HG03354 (cell line): Measurements from ENCODE around the gene INTS11.
"Not testable (repeated sequence)": the region's sequence is repeated elsewhere in the genome, so short reads cannot be mapped to it uniquely, and the experiment has no call there.

Experiments
- ATAC-seq: cut with Tn5 transposase; IDR thresholded peaks from one replicate; pipeline ENCODE4 v1.9.1; 2021; ENCODE audit warnings: mild to moderate bottlenecking; ENCODE audit not compliant: unreplicated experiment, poor library complexity, severe bottlenecking

The INTS11 gene

DNA sequence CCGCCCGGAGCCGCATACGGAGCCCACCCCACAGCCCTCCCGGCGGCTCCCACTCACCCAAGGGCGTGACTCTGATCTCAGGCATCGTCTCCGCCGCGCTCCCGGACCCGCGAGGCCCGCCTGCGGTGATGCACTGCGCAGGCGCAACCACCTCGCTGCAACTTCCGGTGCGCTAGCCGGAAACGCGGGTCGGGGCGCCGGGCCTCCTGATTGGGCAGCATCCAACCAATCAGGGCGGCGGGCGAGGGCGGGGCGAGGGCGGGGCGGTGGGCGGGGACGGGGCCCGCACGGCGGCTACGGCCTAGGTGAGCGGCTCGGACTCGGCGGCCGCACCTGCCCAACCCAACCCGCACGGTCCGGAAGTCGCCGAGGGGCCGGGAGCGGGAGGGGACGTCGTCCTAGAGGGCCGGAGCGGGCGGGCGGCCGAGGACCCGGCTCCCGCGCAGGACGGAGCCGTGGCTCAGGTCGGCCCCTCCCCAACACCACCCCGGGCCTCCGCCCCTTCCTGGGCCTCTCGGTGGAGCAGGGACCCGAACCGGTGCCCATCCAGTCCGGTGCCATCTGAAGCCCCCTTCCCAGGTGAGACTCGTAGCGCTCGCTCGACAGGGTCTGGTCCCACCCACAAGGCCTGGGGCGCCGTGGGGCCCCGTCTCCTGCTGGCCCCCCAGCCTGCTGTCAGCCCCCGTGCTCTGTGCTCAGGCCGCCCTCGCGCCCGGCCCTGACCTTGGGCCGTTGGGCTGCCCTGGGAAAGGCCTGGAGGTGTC, at the start of gene INTS11, which contains the start of gene CPTP:
Gene INTS11, minus strand, starts transcription at position 137 of the 764 bp plus-strand sequence. Its CDS starts 52 bp downstream, at position 85.
Gene CPTP, plus strand, starts transcription at position 279 of the 764 bp plus-strand sequence. CDS start 2,109 bp downstream, outside the sequence.
- peak; percentile 77 for ATAC-seq

DNA sequence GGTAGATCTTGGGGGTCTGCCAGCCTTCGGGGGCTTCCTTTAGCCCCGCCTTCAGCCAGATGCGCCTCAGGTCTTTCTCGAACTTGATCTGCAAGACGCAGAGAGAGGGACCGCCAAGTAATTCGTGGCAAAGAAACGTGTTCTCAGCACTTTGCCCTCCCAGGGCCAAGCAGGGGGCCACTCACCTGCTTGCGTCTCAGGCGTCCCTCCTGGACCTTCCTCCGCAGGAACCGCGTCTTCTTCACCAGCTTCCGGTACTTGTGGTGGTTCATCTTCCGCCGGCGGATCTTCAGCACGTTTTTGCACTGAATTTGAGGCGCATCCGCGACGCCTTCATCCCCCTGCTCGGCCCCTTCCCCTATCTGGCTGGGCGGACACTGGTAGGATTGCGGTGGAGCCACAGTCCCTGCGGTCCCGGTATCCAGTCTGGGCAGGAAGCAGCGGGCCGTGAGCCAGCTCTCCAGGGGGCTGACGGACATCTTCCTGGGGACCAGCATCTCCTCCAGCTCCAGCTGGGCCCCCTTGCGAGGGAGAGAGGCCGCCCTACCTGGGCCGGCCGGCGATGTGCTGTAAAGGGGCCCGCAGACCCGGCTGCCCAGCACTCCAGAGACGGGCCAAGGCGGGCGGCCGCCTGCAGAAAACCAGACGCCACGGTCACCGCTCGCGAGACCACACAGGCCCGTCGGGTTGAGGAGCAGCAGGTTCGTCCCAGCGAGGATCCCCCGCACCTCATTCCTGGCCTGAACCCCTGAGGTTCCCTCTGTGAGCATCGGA, 49.5 kb upstream of the INTS11 start:
- no peak for ATAC-seq

DNA sequence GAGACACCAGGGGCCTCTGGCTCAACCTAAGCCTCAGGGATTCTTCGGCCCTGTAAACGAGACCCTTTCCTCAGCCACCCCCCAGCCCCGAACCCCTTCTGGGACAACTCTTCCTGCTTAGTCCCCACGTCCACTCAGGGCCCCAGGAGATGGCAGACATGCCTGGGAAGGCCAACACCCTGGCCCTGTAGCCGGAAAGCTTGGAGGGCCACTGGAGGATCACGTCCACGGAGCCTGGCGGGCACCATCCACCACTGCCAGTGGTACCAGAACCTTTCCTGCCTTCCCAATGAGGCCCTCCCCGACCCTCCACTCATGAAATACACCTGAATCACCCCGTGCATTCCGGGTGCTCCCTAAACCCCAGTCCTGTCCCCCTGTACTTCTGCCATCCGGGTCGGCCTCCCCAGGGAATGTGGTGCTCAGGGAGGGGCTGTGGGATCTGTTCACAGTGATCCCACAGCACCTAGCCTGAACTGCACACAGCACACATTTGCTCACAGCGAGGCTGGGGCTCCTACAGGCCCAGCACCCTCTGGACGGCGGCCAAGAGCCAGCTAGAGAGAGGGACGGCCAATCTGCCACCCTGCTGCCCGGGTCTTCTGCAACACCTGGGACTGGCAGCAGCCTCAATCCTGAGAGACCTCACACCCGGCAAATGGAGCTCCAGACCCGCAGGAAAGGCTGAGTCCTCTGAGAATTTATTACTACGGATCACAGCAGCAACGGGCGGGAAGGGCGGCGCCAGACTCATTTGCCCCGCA, 48.8 kb upstream of the INTS11 start:
- no peak for ATAC-seq

DNA sequence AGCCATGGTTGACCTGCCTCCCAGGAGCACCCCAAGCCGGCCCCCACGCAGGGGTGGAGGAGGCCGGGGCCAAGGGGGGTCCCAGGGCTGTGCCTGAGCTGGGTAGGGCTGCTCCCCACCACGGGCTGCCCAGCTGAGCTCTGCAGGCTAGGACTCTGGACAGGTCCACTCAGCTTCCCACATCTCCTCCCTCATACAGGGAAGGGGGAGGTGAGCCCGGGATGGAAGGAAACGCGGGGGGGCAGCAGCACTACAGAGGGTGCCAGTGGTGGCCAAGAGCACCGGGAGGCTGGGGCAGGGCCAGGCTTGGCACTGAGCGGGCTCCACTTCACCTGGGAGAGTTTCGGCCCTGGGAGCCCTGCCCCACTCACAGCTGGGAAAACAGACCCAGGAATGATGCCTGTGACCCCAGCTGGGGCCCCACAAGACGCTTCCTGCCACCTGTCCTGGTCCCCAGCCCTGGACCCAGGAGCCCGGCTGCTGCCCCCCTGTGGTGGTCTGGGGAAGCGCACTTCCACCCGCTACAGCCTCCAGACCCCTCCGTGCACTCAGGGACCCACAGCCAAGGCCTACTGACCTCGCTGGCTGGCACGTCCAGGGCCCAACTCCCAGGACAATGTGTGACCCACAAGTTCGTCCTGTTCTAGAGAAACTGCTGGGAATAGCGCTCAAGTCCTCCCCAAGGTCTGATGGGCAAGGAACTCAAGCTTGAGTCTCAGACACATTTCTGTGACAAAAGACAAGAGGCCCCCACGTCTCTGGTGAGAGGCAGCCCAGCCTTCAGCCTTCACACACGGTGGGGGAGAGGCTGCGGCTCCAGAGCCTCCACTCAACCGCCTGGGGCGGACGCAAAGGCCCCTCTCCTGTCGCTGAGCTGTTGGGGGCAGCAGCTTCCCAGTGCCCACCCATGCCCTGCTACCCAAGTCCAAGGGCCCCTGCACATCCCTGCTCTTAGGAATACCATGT, 47.6 kb upstream of the INTS11 start:
- no peak for ATAC-seq

DNA sequence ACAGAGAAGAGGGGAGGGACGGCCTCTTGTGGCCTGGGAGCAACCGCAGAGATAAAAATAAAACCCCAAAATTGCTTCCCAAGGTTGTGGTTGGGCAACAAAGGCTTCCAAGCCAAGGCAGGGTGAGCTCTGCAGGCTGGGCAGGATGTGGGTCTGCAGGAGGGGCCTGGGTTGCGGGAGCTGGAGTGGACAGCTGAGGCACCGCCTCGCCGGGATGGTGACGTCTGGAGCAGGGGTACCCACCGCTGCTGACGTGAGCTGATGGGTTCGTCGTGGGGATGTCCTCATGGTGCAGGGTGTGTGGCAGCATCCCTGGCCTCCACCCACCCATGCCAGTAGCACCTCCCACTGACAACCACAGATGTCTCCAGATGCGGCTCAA, 46.9 kb upstream of the INTS11 start:
- no peak for ATAC-seq

DNA sequence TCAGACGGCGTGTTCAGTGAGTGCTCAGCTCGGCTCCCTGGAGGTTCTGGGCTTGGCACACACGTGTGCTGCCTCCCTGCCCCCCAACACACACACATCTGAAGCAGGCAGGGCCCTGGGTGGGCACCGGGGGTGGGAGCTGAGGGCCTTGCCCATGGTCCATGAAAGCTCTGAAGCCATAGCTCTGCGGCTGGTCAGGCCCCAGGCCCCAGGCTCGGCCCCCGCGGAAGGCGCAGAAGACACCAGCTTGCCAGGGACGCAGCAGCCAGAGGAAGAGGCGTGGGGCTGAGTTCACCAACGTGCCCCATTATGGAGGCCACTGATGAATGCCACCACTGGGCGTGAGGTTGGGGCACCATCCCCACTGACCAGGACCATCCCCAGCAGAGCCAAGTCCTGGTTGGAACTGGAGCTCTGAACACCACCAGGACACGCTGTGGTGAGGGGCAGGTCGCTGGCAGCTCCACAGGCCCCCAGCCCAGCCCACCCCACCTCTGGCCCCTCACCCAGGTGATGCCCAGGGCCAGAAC, 46.4 kb upstream of the INTS11 start:
- no peak for ATAC-seq

DNA sequence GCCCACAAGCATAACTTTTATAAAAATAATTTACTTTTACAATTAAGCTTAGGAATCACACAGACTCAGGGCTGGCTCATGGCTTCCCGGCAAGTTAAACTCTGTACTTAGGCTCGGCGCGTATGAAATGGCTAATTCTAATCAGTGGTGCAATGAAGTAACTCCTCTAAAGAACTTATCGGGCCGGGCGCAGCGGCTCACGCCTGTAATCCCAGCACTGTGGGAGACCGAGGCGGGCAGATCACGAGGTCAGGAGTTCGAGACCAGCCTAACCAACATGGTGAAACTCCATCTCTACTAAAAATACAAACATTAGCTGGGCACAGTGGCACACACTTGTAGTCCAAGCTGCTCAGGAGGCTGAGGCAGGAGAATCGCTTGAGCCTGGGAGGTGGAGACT, 45.6 kb upstream of the INTS11 start:
- ATAC-seq, result not testable (repeated sequence)

DNA sequence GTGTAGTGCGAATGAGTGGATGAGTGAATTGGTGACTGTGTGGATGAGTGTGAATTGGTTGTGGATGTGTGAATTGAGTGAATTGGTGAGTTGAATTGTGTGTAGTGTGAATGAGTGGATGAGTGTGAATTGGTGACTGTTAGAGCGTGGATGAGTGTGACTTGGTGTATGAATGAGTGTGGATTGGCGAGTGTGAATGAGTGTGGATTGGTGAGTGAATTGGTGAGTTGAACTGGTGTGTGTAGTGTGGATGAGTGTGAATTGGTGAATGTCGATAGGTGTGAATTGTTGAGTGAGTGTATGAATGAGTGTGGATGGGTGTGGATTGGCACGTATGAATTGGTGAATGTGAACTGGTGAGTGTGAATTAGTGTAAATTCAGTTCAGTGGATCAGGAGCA, 42.9 kb upstream of the INTS11 start:
- ATAC-seq, result no peak

DNA sequence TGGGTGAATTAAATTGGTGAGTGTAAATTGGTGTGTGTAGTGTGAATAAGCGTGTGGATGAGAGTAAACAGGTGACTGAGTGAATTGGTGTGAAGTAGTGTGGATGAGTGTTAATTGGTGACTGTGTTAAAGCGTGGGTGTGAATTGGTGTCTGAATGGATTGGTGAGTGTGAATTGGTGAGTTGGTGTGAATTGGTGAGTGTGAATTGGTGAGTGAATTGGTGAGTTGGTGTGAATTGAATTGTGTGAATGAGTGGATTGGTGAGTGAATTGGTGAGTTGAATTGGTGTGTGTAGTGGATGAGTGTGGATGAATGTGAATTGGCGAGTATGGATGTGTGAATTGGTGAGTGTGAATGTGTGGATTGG, 42.2 kb upstream of the INTS11 start:
- no peak for ATAC-seq

DNA sequence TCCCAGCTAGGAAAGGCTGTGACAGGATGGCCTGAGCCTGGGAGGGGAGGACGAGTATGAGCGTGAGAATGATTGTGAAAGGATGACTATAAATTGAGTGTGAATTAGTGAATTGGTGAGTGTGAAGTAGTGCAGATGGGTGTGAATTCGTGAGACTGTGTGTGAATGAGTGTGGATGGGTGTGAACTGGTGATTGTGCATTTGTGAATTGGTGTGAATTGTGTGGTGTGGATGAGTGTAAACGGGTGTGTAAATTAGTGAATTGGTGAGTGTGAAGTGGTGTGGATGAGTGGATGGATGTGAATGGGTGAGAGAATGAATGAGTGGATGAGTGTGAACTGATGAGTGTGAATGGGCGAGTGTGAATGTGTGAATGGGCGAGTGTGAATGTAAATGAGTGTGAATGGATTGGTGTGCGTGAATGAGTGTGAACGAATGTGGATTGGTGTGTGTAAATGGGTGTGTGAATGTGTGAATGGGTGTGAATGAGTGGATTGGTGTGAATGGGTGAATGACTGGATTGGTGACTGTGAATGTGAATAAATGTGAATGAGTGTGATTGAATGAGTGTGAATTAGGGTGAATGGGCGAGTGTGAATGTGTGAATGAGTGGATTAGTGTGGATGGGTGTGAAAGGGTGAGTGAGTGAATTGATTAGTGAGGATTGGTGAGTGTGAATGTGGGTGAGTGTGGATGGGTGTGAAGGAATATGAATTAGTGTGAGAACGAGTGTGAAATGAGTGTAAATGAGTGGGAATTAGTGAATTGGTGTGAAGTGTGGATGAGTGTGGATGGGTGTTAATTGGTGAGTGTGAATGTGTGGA, 41.6 kb upstream of the INTS11 start:
- ATAC-seq, result no peak

DNA sequence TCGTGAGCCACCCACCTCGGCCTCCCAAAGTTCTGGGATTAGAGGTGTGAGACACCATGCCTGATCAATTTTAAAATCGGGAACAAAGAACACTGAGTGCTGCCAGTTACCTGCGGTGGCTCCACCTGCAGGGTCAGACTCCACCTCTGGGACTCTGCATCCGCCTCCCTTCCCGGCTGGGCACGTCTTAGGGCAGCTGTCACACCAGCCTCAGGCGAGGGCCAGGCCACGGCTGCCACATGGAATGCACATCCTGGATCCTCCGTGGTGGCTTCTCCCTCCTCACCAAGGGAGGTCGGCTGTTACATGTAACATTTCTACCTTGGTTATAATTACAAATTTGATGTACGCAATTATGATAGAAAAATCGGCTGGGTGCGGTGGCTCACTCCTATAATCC, 39.8 kb upstream of the INTS11 start:
- ATAC-seq, result no peak

DNA sequence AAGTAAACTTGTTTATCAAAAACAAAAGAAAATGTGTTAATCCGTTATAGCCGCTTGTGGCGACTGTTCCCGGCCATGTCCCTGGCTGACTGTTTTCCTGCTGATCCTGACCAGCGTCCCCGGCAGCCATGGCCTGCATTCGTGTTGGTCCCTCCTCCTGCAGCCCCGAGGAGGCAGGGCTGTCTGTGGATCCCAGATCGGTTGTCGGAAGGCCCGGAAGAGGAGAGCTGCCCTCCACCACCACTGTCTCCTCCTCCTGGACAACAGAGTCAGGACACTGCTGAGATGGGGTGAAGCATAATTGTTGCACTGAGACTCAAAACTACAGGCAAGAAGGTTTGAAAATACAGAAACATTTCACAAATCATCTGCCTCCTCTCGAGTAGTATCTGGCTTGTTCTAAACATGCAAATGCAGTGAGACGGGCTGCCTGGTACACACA, 37.5 kb upstream of the INTS11 start:
- no peak for ATAC-seq

DNA sequence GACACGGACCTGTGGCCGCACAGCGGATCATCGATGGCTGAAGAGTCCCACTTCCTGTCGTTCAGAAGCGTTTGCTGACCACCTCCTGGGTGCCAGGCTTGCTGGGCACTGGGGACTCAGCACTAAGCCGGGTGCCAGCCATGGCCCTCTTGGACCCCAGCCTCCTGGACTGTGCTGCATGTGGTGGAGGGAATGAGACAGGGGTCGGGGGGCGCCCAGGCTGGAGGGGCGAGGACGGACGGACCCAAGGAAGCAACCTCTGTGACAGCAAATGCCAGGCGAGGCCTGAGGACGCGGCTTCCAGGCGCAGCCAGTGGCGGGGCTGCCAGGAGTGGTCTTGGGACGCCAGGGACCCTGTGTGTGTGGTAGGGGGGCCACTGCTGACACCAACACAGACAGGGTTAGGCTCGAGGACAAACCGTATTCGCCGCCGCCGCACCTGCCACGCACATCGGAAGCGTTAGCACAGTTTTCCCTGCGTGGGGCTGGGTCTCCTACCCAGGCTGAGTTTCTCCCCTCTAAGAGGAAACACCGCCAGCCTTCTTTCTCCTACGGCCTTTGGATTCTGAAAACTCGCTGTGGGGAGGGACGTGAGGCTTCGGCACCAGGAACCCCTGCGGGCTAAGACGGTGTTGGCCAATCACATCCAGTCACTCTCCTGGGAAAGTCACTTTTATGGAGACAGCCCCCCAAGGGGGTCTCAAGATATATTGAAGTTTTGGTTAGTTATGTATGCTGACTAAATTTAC, 36.9 kb upstream of the INTS11 start:
- ATAC-seq, result no peak

DNA sequence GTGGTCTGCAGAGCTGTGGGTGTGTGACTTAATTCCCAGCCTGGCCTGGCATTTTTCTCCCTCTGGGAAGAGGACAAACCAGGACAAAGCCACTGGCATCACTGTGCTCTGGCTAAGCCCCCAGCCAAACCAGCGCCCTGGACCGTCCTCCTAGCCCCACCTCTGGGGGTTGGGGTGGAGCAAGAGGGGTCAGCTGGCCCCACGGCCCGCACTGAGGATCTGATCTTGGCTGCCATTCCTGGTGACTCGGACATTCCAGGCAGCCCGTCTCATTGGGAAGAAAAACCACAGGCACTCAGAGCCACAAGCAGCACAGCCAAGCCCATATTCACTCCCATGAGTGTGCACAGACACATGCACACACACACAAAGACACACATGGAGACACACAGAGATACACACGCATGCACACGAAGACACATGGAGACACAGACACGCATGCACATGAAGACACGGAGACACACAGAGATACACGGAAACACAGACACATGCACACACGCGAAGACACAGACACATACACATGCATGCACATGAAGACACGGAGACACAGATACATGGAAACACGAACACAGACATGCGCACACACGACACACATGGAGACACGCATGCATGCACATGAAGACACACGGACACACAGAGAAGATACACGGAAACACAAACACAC, 36.2 kb upstream of the INTS11 start:
- no peak for ATAC-seq

DNA sequence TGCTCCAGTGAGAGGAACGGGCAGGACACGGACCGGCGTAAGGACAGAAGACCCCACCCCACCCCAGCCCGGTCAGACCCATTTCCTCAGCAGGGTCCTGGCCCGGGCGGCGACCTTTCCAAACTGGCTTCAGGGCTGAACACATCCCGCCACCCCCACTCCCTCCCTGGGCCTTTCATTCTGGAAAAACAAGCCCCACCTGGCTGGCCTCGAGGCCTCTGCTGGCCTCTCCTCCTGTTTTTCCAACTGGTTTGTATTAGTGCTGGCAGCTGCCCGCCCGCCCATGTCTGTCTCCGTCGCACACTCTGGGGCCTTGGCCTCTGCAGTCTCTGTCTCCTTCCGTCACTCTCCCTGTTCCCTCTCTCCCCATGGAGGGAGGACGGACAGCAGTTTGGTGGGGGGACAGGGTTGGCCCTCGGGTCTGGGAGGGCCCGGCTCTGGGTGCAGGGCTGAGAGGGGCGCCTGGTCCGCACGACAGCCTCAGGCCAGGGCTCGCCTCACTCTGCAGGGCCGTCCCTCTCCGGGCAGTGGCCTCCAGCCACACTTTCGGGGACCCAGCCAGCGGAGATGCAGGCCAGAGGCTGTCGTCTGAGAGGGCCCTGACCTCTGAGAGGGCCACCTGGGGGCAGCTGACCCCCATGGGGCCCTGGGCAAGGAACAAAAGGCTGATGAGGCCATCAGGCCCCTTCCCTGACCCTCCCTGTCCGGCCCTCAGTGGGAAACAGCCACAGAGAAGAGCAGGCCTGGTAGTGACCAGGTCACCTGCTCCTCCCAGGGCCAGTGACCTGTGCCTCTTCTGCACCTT, 35.4 kb upstream of the INTS11 start:
- ATAC-seq, result no peak

DNA sequence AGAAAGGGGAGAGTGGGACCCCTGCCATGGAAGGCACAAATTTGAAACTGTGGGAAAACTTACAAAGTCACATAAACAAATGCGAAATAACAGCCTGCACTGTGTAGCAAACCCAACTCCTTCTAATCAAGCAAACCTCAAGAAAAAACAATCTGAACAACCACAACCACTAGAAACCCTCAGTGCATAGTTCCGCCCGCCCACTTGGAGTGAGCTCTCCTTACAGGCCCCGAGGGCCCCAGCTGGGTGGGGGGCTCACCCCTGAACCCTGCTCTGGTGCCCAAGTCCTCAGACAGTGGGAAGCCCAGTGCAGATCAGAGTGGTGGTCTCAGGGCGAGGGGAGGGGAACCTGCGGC, 34.8 kb upstream of the INTS11 start:
- ATAC-seq, result no peak
